ENCODE data around the gene FNDC3B.

GRCh38 chr3:172061724-172062184, 22.4 kb downstream of the FNDC3B start:
- TF ChIP-seq POLR2A (IDR thresholded peaks at IDR 0.05; ENCODE audit: low read depth) (no peak), CTCF (IDR thresholded peaks at IDR 0.05) (no peak), POLR2AphosphoS5 (IDR thresholded peaks at IDR 0.05) (no peak), EP300 (IDR thresholded peaks at IDR 0.05) (no peak)

Measured in esophagus muscularis mucosa (tissue), 4 donors.